ENCODE data around the gene KRT33B.

The KRT33B gene

GRCh38 chr17:41393826-41394225 is 24.2 kb upstream of the KRT33B start:
- no peak for TF ChIP-seq CTCF (IDR thresholded peaks at IDR 0.05; ENCODE audit: poor library complexity, severe bottlenecking)
- ATAC-seq (ENCODE audit: low read depth) (no peak), DNase-seq (ENCODE audit: low spot score) (no peak)

GRCh38 chr17:41393294-41393693 is 23.7 kb upstream of the KRT33B start:
- ATAC-seq (ENCODE audit: low read depth) (no peak), DNase-seq (ENCODE audit: low spot score) (no peak)
- Histone ChIP-seq H3K27me3 (ENCODE audit: insufficient read depth, poor library complexity, severe bottlenecking) (no peaks in the 10 kb centered on the region), H3K4me1 (ENCODE audit: insufficient read depth, poor library complexity, severe bottlenecking) (peaks cover 8% of the 10 kb centered on the region), H3K27ac (ENCODE audit: poor library complexity, severe bottlenecking) (no peak overlapping the region), H3K4me3 (ENCODE audit: severe bottlenecking) (no peak overlapping the region), H3K9me3 (ENCODE audit: severe bottlenecking) (no peaks in the 10 kb centered on the region), H3K36me3 (ENCODE audit: low read depth) (no peaks in the 10 kb centered on the region)
- no peak for TF ChIP-seq CTCF (IDR thresholded peaks at IDR 0.05; ENCODE audit: poor library complexity, severe bottlenecking)

More at GRCh38 chr17:41393826-41394225, 24.2 kb upstream of the KRT33B start:
- Histone ChIP-seq H3K27ac (ENCODE audit: poor library complexity, severe bottlenecking) (peak overlapping the region; percentile 22), H3K27me3 (ENCODE audit: insufficient read depth, poor library complexity, severe bottlenecking) (no peaks in the 10 kb centered on the region), H3K36me3 (ENCODE audit: low read depth) (no peaks in the 10 kb centered on the region), H3K9me3 (ENCODE audit: severe bottlenecking) (no peaks in the 10 kb centered on the region), H3K4me3 (ENCODE audit: severe bottlenecking) (no peak overlapping the region), H3K4me1 (ENCODE audit: insufficient read depth, poor library complexity, severe bottlenecking) (peaks cover 8% of the 10 kb centered on the region)

- no peaks in the 10 kb centered on the region for H3K27me3 ChIP-seq (ENCODE audit: insufficient read depth, poor library complexity, severe bottlenecking)
- no peaks in the 10 kb centered on the region for H3K9me3 ChIP-seq (ENCODE audit: severe bottlenecking)
- no peak overlapping the region for H3K4me3 ChIP-seq (ENCODE audit: severe bottlenecking)
- TF ChIP-seq CTCF (IDR thresholded peaks at IDR 0.05; ENCODE audit: poor library complexity, severe bottlenecking): no peak
- DNase-seq (ENCODE audit: low spot score) (no peak), ATAC-seq (ENCODE audit: low read depth) (no peak)
- peaks cover 8% of the 10 kb centered on the region for H3K4me1 ChIP-seq (ENCODE audit: insufficient read depth, poor library complexity, severe bottlenecking)
- H3K27ac ChIP-seq (ENCODE audit: poor library complexity, severe bottlenecking): no peak overlapping the region
- no peaks in the 10 kb centered on the region for H3K36me3 ChIP-seq (ENCODE audit: low read depth)
Observed at GRCh38 chr17:41392278-41392677, 22.7 kb upstream of the KRT33B start.

- Histone ChIP-seq H3K4me1 (ENCODE audit: insufficient read depth, poor library complexity, severe bottlenecking) (peaks cover 8% of the 10 kb centered on the region), H3K4me3 (ENCODE audit: severe bottlenecking) (no peak overlapping the region), H3K36me3 (ENCODE audit: low read depth) (no peaks in the 10 kb centered on the region), H3K27ac (ENCODE audit: poor library complexity, severe bottlenecking) (no peak overlapping the region), H3K9me3 (ENCODE audit: severe bottlenecking) (no peaks in the 10 kb centered on the region), H3K27me3 (ENCODE audit: insufficient read depth, poor library complexity, severe bottlenecking) (no peaks in the 10 kb centered on the region)
- DNase-seq (ENCODE audit: low spot score) (no peak), ATAC-seq (ENCODE audit: low read depth) (no peak)
- no peak for TF ChIP-seq CTCF (IDR thresholded peaks at IDR 0.05; ENCODE audit: poor library complexity, severe bottlenecking)
Observed at GRCh38 chr17:41391535-41391934, 21.9 kb upstream of the KRT33B start.

GRCh38 chr17:41390411-41390938 is 20.9 kb upstream of the KRT33B start:
- ATAC-seq (ENCODE audit: low read depth): no peak
- DNase-seq (ENCODE audit: low spot score): no peak
- Histone ChIP-seq H3K4me1 (ENCODE audit: insufficient read depth, poor library complexity, severe bottlenecking) (peaks cover 8% of the 10 kb centered on the region), H3K4me3 (ENCODE audit: severe bottlenecking) (no peak overlapping the region), H3K36me3 (ENCODE audit: low read depth) (no peaks in the 10 kb centered on the region), H3K27me3 (ENCODE audit: insufficient read depth, poor library complexity, severe bottlenecking) (no peaks in the 10 kb centered on the region), H3K27ac (ENCODE audit: poor library complexity, severe bottlenecking) (no peak overlapping the region), H3K9me3 (ENCODE audit: severe bottlenecking) (no peaks in the 10 kb centered on the region)
- no peak for TF ChIP-seq CTCF (IDR thresholded peaks at IDR 0.05; ENCODE audit: poor library complexity, severe bottlenecking)

Measured in RWPE2 (cell line).